K562 (cell line): ENCODE measurements around the gene MLLT3. TPM values are rescaled to one million over a fixed set of nuclear protein-coding genes. Genes with fewer than 3 reads are reported as not detected.

ENCODE experiments used
- ATAC-seq: fragments of 200-7000 bp; cut with Tn5 transposase; 3 replicates; pipeline ENCODE4 v1.9.1; 2020; ENCODE audit warnings: moderate library complexity
- Bru-seq: library from RNA; stranded (reverse); fragments of 400-500 nt; gene quantifications from one replicate; lab custom pipeline; 2021; lab: Mats Ljungman, UMichigan
- BruChase-seq, 2 experiments: library from RNA; stranded (reverse); fragments of 400-500 nt; gene quantifications; one replicate each; lab custom pipeline; 2021; lab: Mats Ljungman, UMichigan
- BruUV-seq: library from RNA; stranded (reverse); fragments of 400-500 nt; replicated peaks from 2 replicates; lab custom pipeline; 2021; lab: Mats Ljungman, UMichigan
- CTCF ChIA-PET: fragments of 300-600 bp; formaldehyde crosslinking; extraction: SDS; loops from one replicate; lab custom pipeline; 2021; ENCODE audit warnings: low intra/inter-chr PET ratio; lab: Yijun Ruan, JAX
- POLR2A ChIA-PET: fragments of 300-600, 350-650 bp; sonication (Branson Sonifier 250); formaldehyde crosslinking; extraction: SDS; loops from one replicate; lab custom pipeline; 2021; ENCODE audit warnings: antibody characterized with exemption, inconsistent platforms; lab: Yijun Ruan, JAX
- DNase-seq, 4 experiments: peaks; one replicate each; pipeline versions ENCODE4 v3.0.0 to v3.0.0-alpha.2; 2011 to 2018; ENCODE audit warnings: low spot score in 3 of 4, mixed read lengths in 3 of 4; ENCODE audit errors: extremely low read depth in 1 of 4
- FAIRE-seq: peaks from 2 replicates; lab custom pipeline; 2011; peaks lifted over from hg19 to GRCh38; lab: Jason Lieb, UNC
- H2AFZ ChIP-seq: 2 replicates; pipeline ENCODE4 v1.6.0; 2011; ENCODE audit warnings: low read depth, low read length, control low read depth, inconsistent platforms
- H3K27ac ChIP-seq: fragments of 200-600 bp; 3 replicates; pipeline ENCODE4 v1.8.0; 2011; ENCODE audit warnings: low read depth, mild to moderate bottlenecking, control low read depth, inconsistent platforms, low read length, moderate library complexity, mixed read lengths; ENCODE audit errors: extremely low read depth
- H3K27me3 ChIP-seq, 2 experiments: fragments of 300-600 bp in 1 of 2; 2 replicates in 1 of 2; 3 replicates in 1 of 2; pipeline versions ENCODE4 v1.6.0 to v1.8.0; 2011; ENCODE audit warnings: inconsistent platforms in 2 of 2, low read length in 2 of 2, mild to moderate bottlenecking in 1 of 2, mixed read lengths in 1 of 2, moderate library complexity in 1 of 2; ENCODE audit not compliant: control insufficient read depth in 2 of 2, insufficient read depth in 2 of 2
- H3K36me3 ChIP-seq: fragments of 300-600 bp; 3 replicates; pipeline ENCODE4 v1.8.0; 2011; ENCODE audit warnings: mild to moderate bottlenecking, low read length, inconsistent platforms; ENCODE audit not compliant: control insufficient read depth, insufficient read depth
- H3K4me1 ChIP-seq, 2 experiments: fragments of 200-600 bp in 1 of 2; replicated peaks in 1 of 2; 2 replicates in 1 of 2; 3 replicates in 1 of 2; pipeline versions ENCODE4 v1.5.1 to v1.8.0; 2011; ENCODE audit warnings: inconsistent platforms in 2 of 2, low read length in 2 of 2, mild to moderate bottlenecking in 1 of 2, mixed read lengths in 1 of 2, moderate library complexity in 1 of 2; ENCODE audit not compliant: control insufficient read depth in 2 of 2, insufficient read depth in 2 of 2
- H3K4me2 ChIP-seq: 2 replicates; pipeline ENCODE4 v1.6.1; 2011; ENCODE audit warnings: low read length, control low read depth, inconsistent platforms, mixed read lengths; ENCODE audit not compliant: insufficient read depth
- H3K4me3 ChIP-seq: fragments of 200-600 bp; sonication (generic), shearing (Covaris generic); 2 replicates; pipeline ENCODE4 v1.5.1; 2016; ENCODE audit warnings: control low read depth, inconsistent platforms
- H3K79me2 ChIP-seq: fragments of 200-600 bp; 3 replicates; pipeline ENCODE4 v1.8.0; 2011; ENCODE audit warnings: low read length, inconsistent platforms; ENCODE audit not compliant: control insufficient read depth, insufficient read depth
- H3K9ac ChIP-seq, 2 experiments: 2 replicates each; pipeline versions ENCODE4 v1.6.0 to v1.6.1; 2011; ENCODE audit warnings: low read depth in 2 of 2, low read length in 2 of 2, control low read depth in 1 of 2, inconsistent platforms in 1 of 2, mild to moderate bottlenecking in 1 of 2, mixed read lengths in 1 of 2; ENCODE audit not compliant: insufficient read depth in 1 of 2
- H3K9me1 ChIP-seq: one replicate; pipeline ENCODE4 v1.6.0; 2011; ENCODE audit warnings: inconsistent platforms, mild to moderate bottlenecking, low read length, moderate library complexity; ENCODE audit not compliant: control insufficient read depth, insufficient read depth
- H3K9me3 ChIP-seq: replicated peaks from 2 replicates; pipeline ENCODE4 v1.5.1; 2011; ENCODE audit warnings: low read depth, low read length, inconsistent platforms; ENCODE audit not compliant: control insufficient read depth, insufficient read depth
- H4K20me1 ChIP-seq: replicated peaks from 2 replicates; pipeline ENCODE4 v1.6.1; 2011; ENCODE audit warnings: low read length, inconsistent platforms, mixed read lengths; ENCODE audit not compliant: control insufficient read depth, insufficient read depth
- MCM2 ChIP-seq: fragments of 450-650 bp; IDR thresholded peaks from 2 replicates; pipeline ENCODE4 v1.6.1; 2017; ENCODE audit warnings: low read depth, mild to moderate bottlenecking
- SIRT6 ChIP-seq: IDR thresholded peaks from one replicate; pipeline ENCODE4 v1.6.1; 2012; ENCODE audit warnings: low read depth, mild to moderate bottlenecking, control low read depth, inconsistent platforms, low read length, moderate library complexity
- ZNF24 ChIP-seq: fragments of 450-650 bp; IDR thresholded peaks from 2 replicates; pipeline ENCODE4 v1.6.1; 2016
- ZNF408 ChIP-seq: fragments of 250-450 bp; sonication (Bioruptor Pico); IDR thresholded peaks from 2 replicates; pipeline ENCODE4 v1.4.0; 2020; ENCODE audit warnings: low read depth, mild to moderate bottlenecking, moderate library complexity
- WGBS: fragments of 100-300 bp; shearing (Covaris generic); methylation state at CpG from one replicate; pipeline ENCODE4 v1.1.6; 2016; ENCODE audit warnings: low coverage, mixed read lengths; ENCODE audit not compliant: insufficient coverage; ENCODE audit errors: missing lambda C conversion rate; 5-methylcytosine and 5-hydroxymethylcytosine counted together
- in situ Hi-C: fragments of 300-500 bp; cut with MboI; formaldehyde crosslinking; loops from 4 replicates; pipeline ENCODE4 v1.15.0; 2018; ENCODE audit warnings: inconsistent platforms, mixed read lengths
- intact Hi-C: fragments of 100-400 bp; cut with micrococcal nuclease; formaldehyde crosslinking; loops from 2 replicates; pipeline ENCODE4 v1.14.2; 2022
- long read RNA-seq, 3 experiments: library from polyadenylated mRNA in 2 of 3; library from RNA in 1 of 3; unstranded in 2 of 3; stranded (forward) in 1 of 3; transcript quantifications; one replicate each; pipeline ENCODE4 v2.0.0, GENCODE V29; 2019 to 2022
- polyA minus RNA-seq, 3 experiments: library from RNA; depleted of rRNA, polyadenylated mRNA; stranded (reverse); fragments of >200 nt; gene quantifications; 2 replicates each; pipeline ENCODE4 v1.2.3, GENCODE V29; 2011
- polyA plus RNA-seq, 8 experiments: library from polyadenylated mRNA; depleted of rRNA in 4 of 8; stranded (reverse) in 5 of 8; unstranded in 3 of 8; fragments of >200 nt; fragmentation: Nextera tagmentation in 2 of 8; fragmentation: Illumina TruSeq in 1 of 8; extraction: Ambion mirVana in 2 of 8; extraction: Trizol in 1 of 8; gene quantifications; 2 replicates each; pipeline versions ENCODE4 v1.2.1 to v1.2.3, GENCODE V29; 2011 to 2014; ENCODE audit warnings: inconsistent platforms in 1 of 8, missing spikeins in 1 of 8
- total RNA-seq, 7 experiments: library from RNA; depleted of rRNA in 6 of 7; stranded (reverse); fragments of >200 nt in 6 of 7; fragmentation: Illumina TruSeq in 2 of 7; extraction: Trizol in 2 of 7; gene quantifications; 2 replicates each; pipeline versions ENCODE4 v1.2.1 to v1.2.3, GENCODE V29; 2011 to 2021; ENCODE audit warnings: low replicate concordance in 1 of 7

MLLT3 gene
- total RNA-seq (2011; cell fraction: chromatin; rRNA removed; ENCODE audit: low replicate concordance), result not detected in 2 replicates
- not detected in 2 replicates for total RNA-seq (2011; cell fraction: nucleolus; rRNA removed)
- total RNA-seq (2011; cell fraction: nucleoplasm; rRNA removed), result not detected in 2 replicates
- total RNA-seq (2014; rRNA removed) (not detected in 2 replicates), total RNA-seq (2014; rRNA removed; fragmentation: Illumina TruSeq; extraction: Trizol) (not detected in 2 replicates), total RNA-seq (2015; rRNA removed; fragmentation: Illumina TruSeq; extraction: Trizol) (0.18 TPM in 1 of 2 replicates, not detected in the other), total RNA-seq (2021) (0.18 and 0.33 TPM in 2 replicates), polyA plus RNA-seq (2011; rRNA removed) (0.14 and 0.42 TPM in 2 replicates), polyA plus RNA-seq (2014; fragmentation: Illumina TruSeq; extraction: Trizol) (not detected in 2 replicates), polyA plus RNA-seq (2014; fragmentation: Nextera tagmentation; extraction: Ambion mirVana) (under 1 TPM; 0.07 to 0.22 TPM), polyA plus RNA-seq (2014; rRNA removed) (not detected in 2 replicates), polyA minus RNA-seq (2011; rRNA and poly(A)+ RNA removed) (0.27 TPM in 1 of 2 replicates, not detected in the other), Bru-seq, nascent RNA (percentile 10 among the genes with signal in this experiment), BruChase-seq, experiment 1, labeled RNA remaining after a 2-hour chase (percentile 9 among the genes with signal in this experiment), BruChase-seq, experiment 2, labeled RNA remaining after a 6-hour chase (percentile 9 among the genes with signal in this experiment)
- polyA plus RNA-seq (2011; cell fraction: cytosol; rRNA removed), result 0.19 TPM in 2 replicates
- polyA plus RNA-seq (2011; cell fraction: nucleus; rRNA removed), result not detected in 2 replicates
- polyA plus RNA-seq (2012), result 0.37 TPM in 1 of 2 replicates, not detected in the other
- 1.6 TPM in 1 of 2 replicates, not detected in the other for polyA minus RNA-seq (2011; cell fraction: cytosol; rRNA and poly(A)+ RNA removed)
- polyA minus RNA-seq (2011; cell fraction: nucleus; rRNA and poly(A)+ RNA removed), result not detected in 2 replicates
- long read RNA-seq, experiment 1, result 0 reads
- long read RNA-seq, experiment 2, partial matches to known transcripts, result 0 of 1 reads
- long read RNA-seq, experiment 2, other reads (novel, unspliced or antisense), result 1 of 1 reads
- long read RNA-seq, experiment 3, result 0 reads

DNA sequence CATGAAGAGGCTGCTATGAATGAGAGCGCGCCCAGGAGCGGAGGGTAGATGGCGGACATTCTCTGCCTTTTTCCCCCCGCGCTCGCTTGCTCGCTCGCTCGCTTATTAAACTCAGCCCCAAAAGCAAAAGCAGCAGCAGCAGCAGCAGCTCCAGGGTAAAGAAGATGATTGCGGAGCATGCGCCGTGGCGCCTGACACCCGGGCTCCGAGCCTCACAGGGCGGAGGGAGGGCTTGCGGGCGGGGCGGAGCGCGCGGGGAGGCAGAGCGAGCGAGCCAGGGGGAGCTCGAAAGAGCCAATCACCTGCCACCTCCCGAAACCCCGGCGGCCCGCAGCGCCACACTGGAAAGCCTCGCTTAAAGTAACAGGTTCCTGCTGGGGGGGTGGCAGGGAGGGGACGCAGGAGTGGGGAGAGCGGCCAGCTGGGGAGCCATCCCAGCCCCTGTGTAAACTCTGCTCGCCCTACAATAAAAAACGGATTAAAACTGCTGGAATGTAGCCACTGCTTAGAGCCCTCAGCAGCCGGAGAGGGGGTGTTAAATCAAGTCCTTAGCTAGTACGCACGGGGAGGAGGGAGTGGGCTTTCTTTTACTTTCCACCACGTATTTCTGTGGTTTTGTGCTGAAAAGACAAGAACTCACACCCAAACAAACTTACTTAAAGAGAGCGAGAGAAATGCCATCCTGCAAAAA lies at the start of gene MLLT3:
MLLT3 (minus strand) TSS at position 170 of the 691 bp plus-strand sequence.
- H4K20me1 ChIP-seq, result no peaks in the 10 kb centered on the region
- no peaks in the 10 kb centered on the region for H3K9me3 ChIP-seq
- H3K9ac ChIP-seq, result no peak within 1 kb of the TSS
- FAIRE-seq (no peak), ATAC-seq (no peak), DNase-seq (peak in 1 of 4 experiments; percentile 1)
- no TSS peak for BruUV-seq
- no peaks in the 10 kb centered on the region for H3K9me1 ChIP-seq
- CTCF ChIA-PET, result no interaction called here
- in situ Hi-C loops (no loop called here), intact Hi-C loops (no loop called here)
- no peak within 1 kb of the TSS for H3K4me3 ChIP-seq
- WGBS, result 13% methylated on average over 16 of the region's 41 CpGs
- H3K27me3 ChIP-seq, result no peaks in the 10 kb centered on the region
- H3K4me1 ChIP-seq, result no peaks in the 10 kb centered on the region
- H3K4me2 ChIP-seq, result no peak within 1 kb of the TSS
- POLR2A ChIA-PET, result no interaction called here
- no peaks in the 10 kb centered on the region for H3K79me2 ChIP-seq
- no peak within 1 kb of the TSS for H3K27ac ChIP-seq
- no peak for TF ChIP-seq ZNF24
- no peak for TF ChIP-seq ZNF408 (CRISPR knock-in tag)
- no peak for TF ChIP-seq MCM2
- no peak for TF ChIP-seq SIRT6
- H3K36me3 ChIP-seq, result no peaks in the 10 kb centered on the region
- no peak within 1 kb of the TSS for H2AFZ ChIP-seq
